Measurements from ENCODE around the gene PIK3CA. TPM values are rescaled to one million over a fixed set of nuclear protein-coding genes. Genes with fewer than 3 reads are reported as not detected.

Gene PIK3CA
- total RNA-seq, 1 experiment from 2014 or later: 27.6 TPM

DNA sequence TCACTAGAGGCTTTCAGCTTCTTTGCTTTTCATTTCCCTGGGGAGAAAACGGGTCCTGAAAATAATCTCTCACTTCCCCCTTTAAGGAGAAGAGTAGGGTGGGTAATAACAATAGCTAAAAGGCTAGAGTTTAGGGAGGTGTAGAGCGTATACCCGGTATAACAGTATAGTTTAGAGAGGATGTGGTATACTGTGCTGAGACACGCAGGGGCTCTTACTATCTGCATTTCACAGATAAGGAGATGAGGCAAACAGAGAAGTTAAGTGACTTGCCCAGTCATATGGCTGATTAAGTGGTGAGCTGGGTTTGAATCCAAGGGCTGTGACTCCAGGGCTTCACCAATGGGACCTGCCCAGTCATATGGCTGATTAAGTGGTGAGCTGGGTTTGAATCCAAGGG is 117.7 kb downstream of the PIK3CA start:
- Histone ChIP-seq H3K4me3 (ENCODE audit: low read depth in 2 of 2, low read length in 2 of 2) (no peak overlapping the region), H3K9me3 (ENCODE audit: control insufficient read depth, insufficient read depth, low read depth, low read length) (no peaks in the 10 kb centered on the region), H3K4me1 (ENCODE audit: control insufficient read depth, insufficient read depth, low read length) (no peaks in the 10 kb centered on the region; the same call in 1 of the 2 replicates), H3K36me3 (ENCODE audit: control insufficient read depth, insufficient read depth, low read length) (no peaks in the 10 kb centered on the region), H3K27me3 (ENCODE audit: control insufficient read depth, insufficient read depth, low read length) (peaks cover 3% of the 10 kb centered on the region; the same call in 1 of the 2 replicates), H3K27ac (ENCODE audit: low read length) (no peak overlapping the region)
- ATAC-seq (no peak), DNase-seq (ENCODE audit: low read depth, low spot score) (no peak)
- TF ChIP-seq CTCF (IDR thresholded peaks at IDR 0.05) (no peak), TCF7L2 (IDR thresholded peaks at IDR 0.05; ENCODE audit: low read depth, low read length) (no peak), SIN3A (IDR thresholded peaks at IDR 0.05; ENCODE audit: borderline replicate concordance, insufficient read depth, low read depth, low read length) (no peak), REST (IDR thresholded peaks at IDR 0.05; ENCODE audit: insufficient read depth in 1 of 2, low read depth in 2 of 2, low read length in 1 of 2) (no peak), POLR2AphosphoS5 (IDR thresholded peaks at IDR 0.05; ENCODE audit: low read depth, low read length) (no peak)
- CTCF ChIA-PET: no interaction called here
- BruUV-seq (replicated peaks): no TSS peak
- in situ Hi-C loops (cut with HindIII; ENCODE audit: low pct_unique_long_range_greater_than_20kb, low sequenced_read_pairs) (no loop called here), intact Hi-C loops (cut with micrococcal nuclease; ENCODE audit: unreplicated experiment) (no loop called here)
- POLR2A ChIA-PET: no interaction called here

- intact Hi-C loops (cut with micrococcal nuclease; ENCODE audit: unreplicated experiment): no loop called here
These were observed 118.6 kb downstream of the PIK3CA start for GRCh38 chr3:179266701-179267211.

More at GRCh38 chr3:179266701-179267211, 118.6 kb downstream of the PIK3CA start:
- DNase-seq (ENCODE audit: low read depth, low spot score) (no peak), ATAC-seq (no peak)
- in situ Hi-C loops (cut with HindIII; ENCODE audit: low pct_unique_long_range_greater_than_20kb, low sequenced_read_pairs): no loop called here
- BruUV-seq (replicated peaks): no TSS peak
- Histone ChIP-seq H3K9me3 (ENCODE audit: control insufficient read depth, insufficient read depth, low read depth, low read length) (no peaks in the 10 kb centered on the region), H3K4me3 (ENCODE audit: low read depth in 2 of 2, low read length in 2 of 2) (no peak overlapping the region), H3K36me3 (ENCODE audit: control insufficient read depth, insufficient read depth, low read length) (no peaks in the 10 kb centered on the region), H3K4me1 (ENCODE audit: control insufficient read depth, insufficient read depth, low read length) (no peaks in the 10 kb centered on the region; the same call in 1 of the 2 replicates), H3K27me3 (ENCODE audit: control insufficient read depth, insufficient read depth, low read length) (peaks cover 3% of the 10 kb centered on the region; the same call in 1 of the 2 replicates), H3K27ac (ENCODE audit: low read length) (no peak overlapping the region)
- TF ChIP-seq CTCF (IDR thresholded peaks at IDR 0.05) (no peak), REST (IDR thresholded peaks at IDR 0.05; ENCODE audit: insufficient read depth in 1 of 2, low read depth in 2 of 2, low read length in 1 of 2) (no peak), TCF7L2 (IDR thresholded peaks at IDR 0.05; ENCODE audit: low read depth, low read length) (no peak), POLR2AphosphoS5 (IDR thresholded peaks at IDR 0.05; ENCODE audit: low read depth, low read length) (no peak), SIN3A (IDR thresholded peaks at IDR 0.05; ENCODE audit: borderline replicate concordance, insufficient read depth, low read depth, low read length) (no peak)
- ChIA-PET CTCF (no interaction called here), POLR2A (no interaction called here)
